Peyer's patch (tissue), 4 donors: ENCODE results near the gene HOXD12.

Experiments used
- CTCF ChIP-seq, 6 experiments: fragments of 450-650 bp in 4 of 6; fragments of 200-600 bp in 2 of 6; sonication (generic) in 1 of 6; IDR thresholded peaks; one replicate each; pipeline ENCODE4 v1.5.1; 2017 to 2019; ENCODE audit warnings: antibody characterized with exemption in 6 of 6, mild to moderate bottlenecking in 3 of 6, moderate library complexity in 1 of 6
- POLR2A ChIP-seq, 2 donors: fragments of 450-650 bp; IDR thresholded peaks; one replicate each; pipeline ENCODE4 v1.5.1; 2017; ENCODE audit warnings: antibody characterized with exemption in 2 of 2, mild to moderate bottlenecking in 2 of 2, moderate library complexity in 2 of 2

- TF ChIP-seq CTCF (IDR thresholded peaks at IDR 0.05): no peak
- no peak for TF ChIP-seq POLR2A (IDR thresholded peaks at IDR 0.05)
Measured at GRCh38 chr2:176085120-176085788, 14.3 kb upstream of the HOXD12 start.
